HepG2 (cell line): ENCODE data around the gene LYPD6B.

ENCODE experiments used
- BRCA1 ChIP-seq: sonication (generic); formaldehyde crosslinking; IDR thresholded peaks from 2 replicates; pipeline ENCODE4 v1.4.0; 2020; ENCODE audit warnings: missing genetic modification reagents
- HES4 ChIP-seq: sonication (generic); formaldehyde crosslinking; IDR thresholded peaks from 2 replicates; pipeline ENCODE4 v1.9.0; 2021; ENCODE audit warnings: mild to moderate bottlenecking, missing genetic modification reagents, borderline replicate concordance
- TAF1 ChIP-seq: sonication (generic); formaldehyde crosslinking; IDR thresholded peaks from 2 replicates; pipeline ENCODE4 v1.4.0; 2020; ENCODE audit warnings: missing genetic modification reagents
- TRAFD1 ChIP-seq: sonication (generic); formaldehyde crosslinking; IDR thresholded peaks from 2 replicates; pipeline ENCODE4 v1.5.1; 2020; ENCODE audit warnings: missing genetic modification reagents, mild to moderate bottlenecking, borderline replicate concordance

GRCh38 chr2:149036507-149037293 lies 1.8 kb upstream of the LYPD6B start:
- TF ChIP-seq TAF1 (CRISPR knock-in tag) (no peak), BRCA1 (CRISPR knock-in tag) (no peak), HES4 (CRISPR knock-in tag) (no peak), TRAFD1 (no peak)
